ENCODE measurements around the gene LRRC10B.

LRRC10B gene

GRCh38 chr11:61533039-61533375 is 24.5 kb downstream of the LRRC10B start:
- DNase-seq, result no peak

GRCh38 chr11:61533401-61533800 is 24.9 kb downstream of the LRRC10B start:
- no peak for DNase-seq

- DNase-seq, result no peak
Measured at GRCh38 chr11:61534025-61534932, 25.7 kb downstream of the LRRC10B start.

GRCh38 chr11:61534933-61535839 is 26.6 kb downstream of the LRRC10B start:
- DNase-seq, result no peak

GRCh38 chr11:61535998-61536675 is 27.6 kb downstream of the LRRC10B start:
- DNase-seq, result no peak

- DNase-seq, result peak; percentile 95
Measured at GRCh38 chr11:61536676-61537270, 28.2 kb downstream of the LRRC10B start.

- DNase-seq, result no peak
Measured at GRCh38 chr11:61537326-61537725, 28.8 kb downstream of the LRRC10B start.

- DNase-seq, result no peak
Measured at GRCh38 chr11:61538636-61538961, 30.1 kb downstream of the LRRC10B start.

- no peak for DNase-seq
Measured at GRCh38 chr11:61539006-61539405, 30.5 kb downstream of the LRRC10B start.

- no peak for DNase-seq
Measured at GRCh38 chr11:61539831-61540357, 31.3 kb downstream of the LRRC10B start.

- DNase-seq, result no peak
Measured at GRCh38 chr11:61540528-61540927, 32.0 kb downstream of the LRRC10B start.

GRCh38 chr11:61541598-61541997 is 33.0 kb downstream of the LRRC10B start:
- DNase-seq, result peak; percentile 81

GRCh38 chr11:61542024-61542461 is 33.5 kb downstream of the LRRC10B start:
- DNase-seq, result no peak

- DNase-seq, result no peak
Measured at GRCh38 chr11:61542705-61543104, 34.2 kb downstream of the LRRC10B start.

- DNase-seq, result no peak
Measured at GRCh38 chr11:61543606-61544306, 35.2 kb downstream of the LRRC10B start.

GRCh38 chr11:61544466-61544865 is 35.9 kb downstream of the LRRC10B start:
- DNase-seq, result no peak

- DNase-seq, result no peak
Measured at GRCh38 chr11:61545341-61545740, 36.8 kb downstream of the LRRC10B start.

GRCh38 chr11:61545921-61546320 is 37.4 kb downstream of the LRRC10B start:
- no peak for DNase-seq

GRCh38 chr11:61546663-61547062 is 38.1 kb downstream of the LRRC10B start:
- DNase-seq, result no peak

- no peak for DNase-seq
Measured at GRCh38 chr11:61547246-61547645, 38.7 kb downstream of the LRRC10B start.

GRCh38 chr11:61549177-61549576 is 40.6 kb downstream of the LRRC10B start:
- DNase-seq, result no peak

Data from islet precursor cell (in vitro differentiated cells).